Trophoblast cell (in vitro differentiated cells and primary cell): ENCODE results near the gene STRIP1.

Experiments used
- DNase-seq, 2 donors: peaks; one replicate each; pipeline ENCODE4 v3.0.0-alpha.2; 2016
- H2AFZ ChIP-seq: 2 replicates; pipeline ENCODE4 v1.6.1; 2013; ENCODE audit warnings: low read length, moderate library complexity, mild to moderate bottlenecking; ENCODE audit not compliant: insufficient read depth, poor library complexity
- H2AK5ac ChIP-seq: 2 replicates; pipeline ENCODE4 v1.6.1; 2013; ENCODE audit warnings: mild to moderate bottlenecking, low read length
- H2BK120ac ChIP-seq: 2 replicates; pipeline ENCODE4 v1.6.1; 2013; ENCODE audit warnings: low read length, mild to moderate bottlenecking, moderate library complexity; ENCODE audit not compliant: insufficient read depth, poor library complexity
- H2BK12ac ChIP-seq: 2 replicates; pipeline ENCODE4 v1.6.1; 2013; ENCODE audit warnings: mild to moderate bottlenecking, low read length, moderate library complexity
- H2BK5ac ChIP-seq: 2 replicates; pipeline ENCODE4 v1.6.1; 2013; ENCODE audit warnings: low read length, low read depth, moderate library complexity, mild to moderate bottlenecking; ENCODE audit not compliant: poor library complexity
- H3K14ac ChIP-seq: 2 replicates; pipeline ENCODE4 v1.6.1; 2013; ENCODE audit warnings: mild to moderate bottlenecking, low read length
- H3K18ac ChIP-seq: 2 replicates; pipeline ENCODE4 v1.6.1; 2013; ENCODE audit warnings: mild to moderate bottlenecking, low read length
- H3K23ac ChIP-seq: 2 replicates; pipeline ENCODE4 v1.6.1; 2013; ENCODE audit warnings: low read length
- H3K27ac ChIP-seq: 2 replicates; pipeline ENCODE4 v1.5.1; 2013; ENCODE audit warnings: low read depth, mild to moderate bottlenecking, inconsistent platforms, low read length, moderate library complexity
- H3K27me3 ChIP-seq: 2 replicates; pipeline ENCODE4 v1.6.1; 2013; ENCODE audit warnings: inconsistent platforms, mild to moderate bottlenecking, low read length, moderate library complexity; ENCODE audit not compliant: insufficient read depth
- H3K36me3 ChIP-seq, 2 experiments: 1 replicate in 1 of 2; 2 replicates in 1 of 2; pipeline ENCODE4 v1.6.1; 2013; ENCODE audit warnings: low read length in 2 of 2, mild to moderate bottlenecking in 2 of 2, moderate library complexity in 1 of 2; ENCODE audit not compliant: insufficient read depth in 2 of 2, control insufficient read depth in 1 of 2
- H3K4ac ChIP-seq: 2 replicates; pipeline ENCODE4 v1.6.1; 2013; ENCODE audit warnings: low read depth, mild to moderate bottlenecking, low read length, moderate library complexity
- H3K4me1 ChIP-seq, 2 experiments: 1 replicate in 1 of 2; 2 replicates in 1 of 2; pipeline ENCODE4 v1.6.1; 2013; ENCODE audit warnings: low read length in 2 of 2, mild to moderate bottlenecking in 2 of 2, moderate library complexity in 1 of 2; ENCODE audit not compliant: insufficient read depth in 2 of 2, control insufficient read depth in 1 of 2
- H3K4me2 ChIP-seq: 2 replicates; pipeline ENCODE4 v1.6.1; 2013; ENCODE audit warnings: inconsistent platforms, mild to moderate bottlenecking, low read length, moderate library complexity
- H3K4me3 ChIP-seq: 2 replicates; pipeline ENCODE4 v1.5.1; 2013; ENCODE audit warnings: mild to moderate bottlenecking, low read depth, low read length, inconsistent platforms
- H3K79me1 ChIP-seq: one replicate; pipeline ENCODE4 v1.6.1; 2013; ENCODE audit warnings: low read length
- H3K79me2 ChIP-seq: 2 replicates; pipeline ENCODE4 v1.6.1; 2013; ENCODE audit warnings: low read length, mild to moderate bottlenecking; ENCODE audit not compliant: control insufficient read depth, insufficient read depth, poor library complexity
- H3K9ac ChIP-seq: 2 replicates; pipeline ENCODE4 v1.6.1; 2013; ENCODE audit warnings: mild to moderate bottlenecking, low read length
- H3K9me3 ChIP-seq: 2 replicates; pipeline ENCODE4 v1.6.1; 2013; ENCODE audit warnings: low read depth, mild to moderate bottlenecking, control low read depth, inconsistent platforms, low read length; ENCODE audit not compliant: insufficient read depth
- H4K12ac ChIP-seq: 2 replicates; pipeline ENCODE4 v1.6.1; 2013; ENCODE audit warnings: low read depth, mild to moderate bottlenecking, low read length, moderate library complexity
- H4K8ac ChIP-seq: 2 replicates; pipeline ENCODE4 v1.6.1; 2013; ENCODE audit warnings: low read depth, mild to moderate bottlenecking, low read length, moderate library complexity
- H4K91ac ChIP-seq: one replicate; pipeline ENCODE4 v1.6.1; 2013; ENCODE audit warnings: low read depth, mild to moderate bottlenecking, low read length, moderate library complexity
- WGBS: extraction: QIAGEN DNeasy Blood & Tissue Kit; methylation state at CpG from one replicate; pipeline ENCODE4 v1.1.7; 2013; ENCODE audit warnings: missing lambda C conversion rate; ENCODE audit not compliant: insufficient read length, insufficient coverage; ENCODE audit errors: extremely low coverage; 5-methylcytosine and 5-hydroxymethylcytosine counted together

The STRIP1 gene

GRCh38 chr1:110087812-110088738 is 53.7 kb downstream of the STRIP1 start:
- H3K9me3 ChIP-seq = peaks cover 2% of the 10 kb centered on the region
- H3K27ac ChIP-seq = no peak overlapping the region
- no peak overlapping the region for H2BK5ac ChIP-seq
- H3K4ac ChIP-seq = no peak overlapping the region
- H4K12ac ChIP-seq = no peak overlapping the region
- no peak overlapping the region for H3K9ac ChIP-seq
- H4K8ac ChIP-seq = no peak overlapping the region
- no peaks in the 10 kb centered on the region for H3K36me3 ChIP-seq
- no peak overlapping the region for H3K14ac ChIP-seq
- no peak overlapping the region for H2AK5ac ChIP-seq
- H3K79me1 ChIP-seq = peaks cover 2% of the 10 kb centered on the region
- H2AFZ ChIP-seq = no peak overlapping the region
- no peaks in the 10 kb centered on the region for H3K79me2 ChIP-seq
- no peak overlapping the region for H3K4me3 ChIP-seq
- no peak overlapping the region for H4K91ac ChIP-seq
- no CpG with 5 or more reads among the region's 15 CpGs for WGBS
- no peak overlapping the region for H2BK12ac ChIP-seq
- H2BK120ac ChIP-seq = no peak overlapping the region
- DNase-seq = peak; percentile 26 to 68
- no peak overlapping the region for H3K18ac ChIP-seq
- H3K27me3 ChIP-seq = peaks cover 39% of the 10 kb centered on the region
- H3K4me2 ChIP-seq = no peak overlapping the region
- H3K4me1 ChIP-seq = peaks cover 21 to 28% of the 10 kb centered on the region in 2 experiments
- no peak overlapping the region for H3K23ac ChIP-seq

DNA sequence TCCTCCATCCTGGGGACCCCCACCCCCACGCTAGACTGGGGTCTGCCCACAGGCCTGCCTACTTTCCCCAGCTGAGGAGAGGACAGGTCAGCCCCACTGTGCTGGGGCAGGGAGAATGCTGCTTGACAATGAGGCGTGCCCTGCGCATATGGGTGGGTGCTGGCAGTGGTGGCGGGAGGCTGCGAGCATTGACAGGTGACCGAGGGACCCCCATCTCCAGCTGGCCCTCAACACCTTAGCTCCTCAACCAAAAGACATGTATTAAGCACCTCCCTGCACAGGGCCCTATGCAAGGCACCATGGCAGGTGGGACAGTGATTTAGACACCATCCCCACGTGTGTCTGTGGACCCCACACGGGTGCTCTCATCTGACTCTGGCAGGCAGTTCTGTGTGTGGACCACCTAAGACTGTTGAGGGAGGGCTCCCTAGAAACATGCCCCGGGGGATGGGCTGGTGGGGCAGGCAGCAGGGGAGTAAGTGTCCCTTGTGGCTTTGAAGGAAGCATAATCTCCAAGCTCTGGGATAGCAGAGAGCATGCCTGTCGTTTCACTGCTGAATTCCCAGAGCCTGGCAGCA is 54.4 kb downstream of the STRIP1 start:
- no peaks in the 10 kb centered on the region for H3K79me2 ChIP-seq
- peaks cover 21 to 27% of the 10 kb centered on the region in 2 experiments for H3K4me1 ChIP-seq
- peaks cover 32% of the 10 kb centered on the region for H3K27me3 ChIP-seq
- H3K23ac ChIP-seq = no peak overlapping the region
- H3K79me1 ChIP-seq = peaks cover 2% of the 10 kb centered on the region
- no peak overlapping the region for H2BK5ac ChIP-seq
- no peak overlapping the region for H3K4me3 ChIP-seq
- no peak overlapping the region for H2AK5ac ChIP-seq
- H2AFZ ChIP-seq = no peak overlapping the region
- H3K27ac ChIP-seq = no peak overlapping the region
- H4K12ac ChIP-seq = no peak overlapping the region
- H2BK120ac ChIP-seq = no peak overlapping the region
- no peak overlapping the region for H4K8ac ChIP-seq
- no peak overlapping the region for H3K18ac ChIP-seq
- DNase-seq = no peak
- no CpG with 5 or more reads among the region's 10 CpGs for WGBS
- H3K4ac ChIP-seq = no peak overlapping the region
- no peak overlapping the region for H4K91ac ChIP-seq
- no peak overlapping the region for H2BK12ac ChIP-seq
- no peak overlapping the region for H3K9ac ChIP-seq
- H3K36me3 ChIP-seq = no peaks in the 10 kb centered on the region
- H3K4me2 ChIP-seq = no peak overlapping the region
- peaks cover 4% of the 10 kb centered on the region for H3K9me3 ChIP-seq
- H3K14ac ChIP-seq = no peak overlapping the region

- Histone ChIP-seq H2BK12ac (no peak overlapping the region), H3K18ac (no peak overlapping the region), H4K12ac (no peak overlapping the region), H3K14ac (no peak overlapping the region), H3K79me2 (no peaks in the 10 kb centered on the region), H3K79me1 (peaks cover 2% of the 10 kb centered on the region), H2BK120ac (no peak overlapping the region), H3K4me2 (peak overlapping the region; percentile 25), H4K91ac (no peak overlapping the region), H3K4ac (no peak overlapping the region), H3K27me3 (peaks cover 28% of the 10 kb centered on the region), H3K27ac (peak overlapping the region; percentile 4), H3K23ac (no peak overlapping the region), H2AK5ac (no peak overlapping the region), H4K8ac (no peak overlapping the region), H2AFZ (no peak overlapping the region), H3K9ac (no peak overlapping the region), H3K36me3 (no peaks in the 10 kb centered on the region), H3K4me3 (no peak overlapping the region), H3K9me3 (peaks cover 10% of the 10 kb centered on the region), H3K4me1 (peaks cover 21% of the 10 kb centered on the region in 2 experiments), H2BK5ac (no peak overlapping the region)
- DNase-seq = peak in 1 of 2 donors; percentile 42
- no CpG with 5 or more reads among the region's 7 CpGs for WGBS
Observed at GRCh38 chr1:110089561-110090275, 55.3 kb downstream of the STRIP1 start.

DNA sequence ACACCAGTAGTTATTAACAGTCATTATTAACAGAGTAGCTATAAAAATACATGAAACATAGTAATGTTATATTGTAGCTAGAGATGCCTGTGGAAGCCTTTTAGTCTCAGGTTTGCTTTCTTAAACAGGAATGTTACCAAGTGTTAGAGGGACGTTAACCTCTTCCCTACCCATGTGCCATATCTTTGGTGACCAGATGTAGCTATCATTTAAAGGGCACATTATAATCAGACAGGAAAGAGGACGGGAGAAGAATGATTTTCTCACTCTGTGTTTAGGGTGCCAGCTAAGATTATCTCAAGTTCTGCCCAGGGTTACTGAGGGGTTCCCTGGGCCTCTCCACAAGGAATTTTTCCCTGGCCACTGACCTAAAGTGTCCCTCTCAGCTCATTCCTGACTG is 57.0 kb downstream of the STRIP1 start:
- Histone ChIP-seq H2AFZ (no peak overlapping the region), H3K23ac (no peak overlapping the region), H3K4me3 (no peak overlapping the region), H3K27ac (no peak overlapping the region), H2AK5ac (no peak overlapping the region), H3K36me3 (no peaks in the 10 kb centered on the region), H4K12ac (no peak overlapping the region), H3K18ac (no peak overlapping the region), H3K9me3 (peaks cover 16% of the 10 kb centered on the region), H2BK120ac (no peak overlapping the region), H2BK5ac (no peak overlapping the region), H4K8ac (no peak overlapping the region), H3K4ac (no peak overlapping the region), H3K79me1 (peaks cover 2% of the 10 kb centered on the region), H3K27me3 (peaks cover 16% of the 10 kb centered on the region), H3K9ac (no peak overlapping the region), H4K91ac (no peak overlapping the region), H3K14ac (no peak overlapping the region), H3K79me2 (no peaks in the 10 kb centered on the region), H3K4me2 (no peak overlapping the region), H3K4me1 (peaks cover 24 to 25% of the 10 kb centered on the region in 2 experiments), H2BK12ac (no peak overlapping the region)
- DNase-seq = no peak
- WGBS = no CpG with 5 or more reads among the region's 2 CpGs
